NCI-H446 treated with DMSO at 0.1 percent for 48 hours (cell line): ENCODE results near the gene NDUFAF4.

ENCODE experiments used
- DNase-seq: peaks from one replicate; lab custom pipeline; 2025; lab: John Stamatoyannopoulos, UW

Gene NDUFAF4

GRCh38 chr6:96897396-96898240, at the start of gene NDUFAF4:
Gene NDUFAF4 (minus strand): TSS chr6:96897891. CDS start chr6:96897801, 90 bp downstream.
- DNase-seq, result peak; percentile 74

- no peak for DNase-seq
Observed at GRCh38 chr6:96947055-96947454, 49.4 kb upstream of the NDUFAF4 start.

GRCh38 chr6:96943555-96944215, 46.0 kb upstream of the NDUFAF4 start:
- DNase-seq, result peak; percentile 48

GRCh38 chr6:96942676-96943075, 45.0 kb upstream of the NDUFAF4 start:
- DNase-seq, result no peak

GRCh38 chr6:96940322-96940721, 42.6 kb upstream of the NDUFAF4 start:
- no peak for DNase-seq

GRCh38 chr6:96939007-96939805, 41.5 kb upstream of the NDUFAF4 start:
- peak; percentile 94 for DNase-seq

GRCh38 chr6:96934087-96934486, 36.4 kb upstream of the NDUFAF4 start:
- no peak for DNase-seq

GRCh38 chr6:96931198-96931597, 33.5 kb upstream of the NDUFAF4 start:
- DNase-seq, result no peak

- no peak for DNase-seq
Observed at GRCh38 chr6:96929741-96930140, 32.0 kb upstream of the NDUFAF4 start.

- no peak for DNase-seq
Observed at GRCh38 chr6:96927660-96928059, 30.0 kb upstream of the NDUFAF4 start.

GRCh38 chr6:96926425-96926824, 28.7 kb upstream of the NDUFAF4 start:
- DNase-seq, result no peak

- DNase-seq, result no peak
Observed at GRCh38 chr6:96925290-96925687, 27.6 kb upstream of the NDUFAF4 start.

GRCh38 chr6:96923871-96924493, 26.3 kb upstream of the NDUFAF4 start:
- no peak for DNase-seq

GRCh38 chr6:96923400-96923799, 25.7 kb upstream of the NDUFAF4 start:
- DNase-seq, result no peak

- DNase-seq, result no peak
Observed at GRCh38 chr6:96917098-96917497, 19.4 kb upstream of the NDUFAF4 start.

- DNase-seq, result no peak
Observed at GRCh38 chr6:96913621-96914020, 15.9 kb upstream of the NDUFAF4 start.

- DNase-seq, result peak; percentile 54
Observed at GRCh38 chr6:96911751-96912150, 14.1 kb upstream of the NDUFAF4 start.

GRCh38 chr6:96911171-96911570, 13.5 kb upstream of the NDUFAF4 start:
- no peak for DNase-seq

- DNase-seq, result no peak
Observed at GRCh38 chr6:96909811-96910210, 12.1 kb upstream of the NDUFAF4 start.

- no peak for DNase-seq
Observed at GRCh38 chr6:96907498-96907897, 9.8 kb upstream of the NDUFAF4 start.

GRCh38 chr6:96900873-96901272, 3.2 kb upstream of the NDUFAF4 start:
- no peak for DNase-seq

GRCh38 chr6:96899451-96899998, 1.8 kb upstream of the NDUFAF4 start:
- no peak for DNase-seq
